A549 (cell line): ENCODE data around the gene CCDC73. TPM values are rescaled to one million over a fixed set of nuclear protein-coding genes. Genes with fewer than 3 reads are reported as not detected.
A peak's percentile ranks its signal among the peaks of the same experiment; 100 is the strongest.

Experiments used
- ATAC-seq, 2 experiments: fragments of 200-7000 bp in 1 of 2; fragments of >200 bp in 1 of 2; cut with Nextera tagmentation in 1 of 2; cut with Tn5 transposase in 1 of 2; 3 replicates each; pipeline versions ENCODE4 v1.8.0 to v1.9.1; 2018 to 2020; ENCODE audit warnings: mild to moderate bottlenecking in 1 of 2, moderate library complexity in 1 of 2
- CTCF ChIA-PET: fragments of 300-600 bp; sonication (Branson Sonifier 250); formaldehyde crosslinking; extraction: SDS; loops from one replicate; lab custom pipeline; 2021; ENCODE audit warnings: antibody characterized with exemption, inconsistent platforms; lab: Yijun Ruan, JAX
- POLR2A ChIA-PET: fragments of 350-600 bp; formaldehyde crosslinking; extraction: SDS; loops from one replicate; lab custom pipeline; 2021; ENCODE audit warnings: antibody characterized with exemption, inconsistent platforms; lab: Yijun Ruan, JAX
- DNase-seq, 2 experiments: peaks; one replicate each; pipeline versions ENCODE4 v3.0.0 to v3.0.0-alpha.2; 2011 to 2016; ENCODE audit warnings: low read depth in 1 of 2, low spot score in 1 of 2
- FAIRE-seq: peaks from 2 replicates; lab custom pipeline; 2011; peaks lifted over from hg19 to GRCh38; lab: Jason Lieb, UNC
- H3K27ac ChIP-seq, 2 experiments: fragments of >200 bp; sonication (Bioruptor Twin); formaldehyde crosslinking; 3 replicates each; pipeline ENCODE4 v1.5.1; 2016 to 2017
- H3K4me1 ChIP-seq: fragments of >200 bp; sonication (Bioruptor Twin); formaldehyde crosslinking; 3 replicates; pipeline ENCODE4 v1.6.1; 2016
- H3K4me2 ChIP-seq: fragments of >200 bp; sonication (Bioruptor Twin); formaldehyde crosslinking; 3 replicates; pipeline ENCODE4 v1.6.1; 2016
- H3K4me3 ChIP-seq: fragments of >200 bp; sonication (Bioruptor Twin); formaldehyde crosslinking; 3 replicates; pipeline ENCODE4 v1.5.1; 2016
- H3K9me3 ChIP-seq: fragments of >200 bp; sonication (Bioruptor Twin); formaldehyde crosslinking; 3 replicates; pipeline ENCODE4 v1.6.1; 2016
- BCL3 ChIP-seq: fragments of >200 bp; sonication (Bioruptor Twin); formaldehyde crosslinking; IDR thresholded peaks from 3 replicates; pipeline ENCODE4 v1.6.1; 2016
- CBX8 ChIP-seq: fragments of 200-600 bp; sonication (generic); IDR thresholded peaks from 2 replicates; pipeline ENCODE4 v1.6.1; 2016
- CEBPB ChIP-seq, 2 experiments: fragments of >200 bp in 1 of 2; sonication (Bioruptor Twin) in 1 of 2; formaldehyde crosslinking in 1 of 2; IDR thresholded peaks; 2 replicates each; pipeline ENCODE4 v1.6.1; 2012 to 2016
- E2F6 ChIP-seq: IDR thresholded peaks from 2 replicates; pipeline ENCODE4 v1.6.1; 2012; ENCODE audit warnings: low read depth, borderline replicate concordance
- EHF ChIP-seq: fragments of 250-450 bp; sonication (Bioruptor Pico); IDR thresholded peaks from 2 replicates; pipeline ENCODE4 v1.5.0; 2020; ENCODE audit warnings: mild to moderate bottlenecking
- EP300 ChIP-seq, 2 experiments: fragments of >200 bp; sonication (Bioruptor Twin); formaldehyde crosslinking; IDR thresholded peaks; 2 replicates in 1 of 2; 3 replicates in 1 of 2; pipeline ENCODE4 v1.6.1; 2016 to 2017
- FOSB ChIP-seq: fragments of 250-450 bp; sonication (Bioruptor Pico); IDR thresholded peaks from 2 replicates; pipeline ENCODE4 v1.5.0; 2020; ENCODE audit warnings: mild to moderate bottlenecking, moderate library complexity
- FOXS1 ChIP-seq: fragments of 250-450 bp; sonication (Bioruptor Pico); IDR thresholded peaks from 2 replicates; pipeline ENCODE4 v1.5.0; 2020; ENCODE audit warnings: mild to moderate bottlenecking, moderate library complexity
- HOXA7 ChIP-seq: fragments of 250-450 bp; sonication (Bioruptor Pico); IDR thresholded peaks from 2 replicates; pipeline ENCODE4 v1.5.0; 2020; ENCODE audit warnings: mild to moderate bottlenecking, moderate library complexity
- HOXB13 ChIP-seq: fragments of 250-450 bp; sonication (Bioruptor Pico); IDR thresholded peaks from 2 replicates; pipeline ENCODE4 v1.5.0; 2020; ENCODE audit warnings: low read depth, mild to moderate bottlenecking, moderate library complexity
- JUNB ChIP-seq: fragments of >200 bp; sonication (Bioruptor Twin); formaldehyde crosslinking; IDR thresholded peaks from 2 replicates; pipeline ENCODE4 v1.6.1; 2016
- KDM5A ChIP-seq: fragments of 200-600 bp; sonication (generic); IDR thresholded peaks from 2 replicates; pipeline ENCODE4 v1.6.1; 2016; ENCODE audit warnings: antibody characterized with exemption, mild to moderate bottlenecking
- MAFK ChIP-seq: fragments of 450-650 bp; IDR thresholded peaks from 2 replicates; pipeline ENCODE4 v1.6.1; 2014; ENCODE audit not compliant: partially characterized antibody
- MYC ChIP-seq: IDR thresholded peaks from 2 replicates; pipeline ENCODE4 v1.6.1; 2012; ENCODE audit warnings: mild to moderate bottlenecking, inconsistent platforms, low read length, improper control_type of control experiment, borderline replicate concordance
- NR3C1 ChIP-seq: fragments of >200 bp; sonication (Bioruptor Twin); formaldehyde crosslinking; IDR thresholded peaks from 3 replicates; pipeline ENCODE4 v1.6.1; 2017
- PBX3 ChIP-seq: IDR thresholded peaks from 2 replicates; pipeline ENCODE4 v1.6.1; 2012
- PHF8 ChIP-seq: fragments of 200-600 bp; sonication (generic); IDR thresholded peaks from 2 replicates; pipeline ENCODE4 v1.6.1; 2016; ENCODE audit warnings: low read depth, mild to moderate bottlenecking, antibody characterized with exemption, moderate library complexity, borderline replicate concordance
- RARB ChIP-seq: fragments of 250-450 bp; sonication (Bioruptor Pico); IDR thresholded peaks from 2 replicates; pipeline ENCODE4 v1.8.0; 2021; ENCODE audit warnings: mild to moderate bottlenecking, moderate library complexity
- RFX5 ChIP-seq: fragments of 450-650 bp; IDR thresholded peaks from 2 replicates; pipeline ENCODE4 v1.7.1; 2014; ENCODE audit warnings: antibody characterized with exemption, mild to moderate bottlenecking, moderate library complexity
- SREBF2 ChIP-seq: fragments of 450-650 bp; IDR thresholded peaks from 2 replicates; pipeline ENCODE4 v1.6.1; 2014; ENCODE audit warnings: mild to moderate bottlenecking, moderate library complexity
- ZC3H11A ChIP-seq: fragments of 450-650 bp; IDR thresholded peaks from 2 replicates; pipeline ENCODE4 v1.6.1; 2014; ENCODE audit warnings: antibody characterized with exemption, mild to moderate bottlenecking
- WGBS: methylation state at CpG from one replicate; pipeline ENCODE4 v1.1.6; 2017; ENCODE audit errors: missing lambda C conversion rate; 5-methylcytosine and 5-hydroxymethylcytosine counted together
- polyA plus RNA-seq, 4 experiments: library from polyadenylated mRNA; depleted of rRNA in 3 of 4; stranded (reverse); fragments of >200 nt; fragmentation: RNase III in 1 of 4; extraction: RNeasy Plus Mini Kit Qiagen cat#74134 plus additional on column Dnase treatment in 1 of 4; gene quantifications; 2 replicates in 3 of 4; 3 replicates in 1 of 4; pipeline ENCODE4 v1.2.3, GENCODE V29; 2011 to 2017

CCDC73 gene
- polyA plus RNA-seq, 2 of the 4 experiments (the other 2 are of a cell fraction) = 0.03 TPM; not detected in 1

GRCh38 chr11:32820497-32820896 is 26.0 kb upstream of the CCDC73 start:
- H3K27ac ChIP-seq = no peak overlapping the region
- no peaks in the 10 kb centered on the region for H3K9me3 ChIP-seq
- DNase-seq (no peak), ATAC-seq (no peak), FAIRE-seq (no peak)
- no peak overlapping the region for H3K4me2 ChIP-seq
- CTCF ChIA-PET = interaction anchor here (1.0 kb wide), 1 partner anchor 11 kb away, joined by 3 read pairs; no protein-coding TSS in a partner anchor
- no peak overlapping the region for H3K4me3 ChIP-seq
- no peaks in the 10 kb centered on the region; the same call in 2 of the 3 replicates for H3K4me1 ChIP-seq
- TF ChIP-seq MAFK = peak; percentile 19
- no peak for TF ChIP-seq PHF8
- TF ChIP-seq, all 56 proteins: peak for 1
- POLR2A ChIA-PET = no interaction called here

- ATAC-seq = no peak
- Histone ChIP-seq H3K4me2 (no peak overlapping the region), H3K27ac (no peak overlapping the region), H3K4me1 (no peaks in the 10 kb centered on the region; the same call in 2 of the 3 replicates), H3K4me3 (no peak overlapping the region), H3K9me3 (no peaks in the 10 kb centered on the region)
- FAIRE-seq = no peak
- peak; percentile 59 for TF ChIP-seq MAFK
- no peak for TF ChIP-seq CEBPB (IDR thresholded peaks at IDR 0.05)
- WGBS = 63% methylated on average over 2 of the region's 2 CpGs
- DNase-seq = no peak
- CTCF ChIA-PET = no interaction called here
- POLR2A ChIA-PET = no interaction called here
These were observed 24.7 kb upstream of the CCDC73 start for GRCh38 chr11:32819187-32819586.

GRCh38 chr11:32817852-32818183 is 23.4 kb upstream of the CCDC73 start:
- TF ChIP-seq HOXA7 (CRISPR knock-in tag) (no peak), PBX3 (no peak)
- ATAC-seq = no peak
- H3K27ac ChIP-seq = no peak overlapping the region

GRCh38 chr11:32817181-32817851 is 22.9 kb upstream of the CCDC73 start:
- DNase-seq (no peak), FAIRE-seq (no peak), ATAC-seq (peak in 1 of 2 experiments; percentile 39; a peak in 3 of 6 replicates)
- Histone ChIP-seq H3K4me1 (no peaks in the 10 kb centered on the region; the same call in 2 of the 3 replicates), H3K27ac (no peak overlapping the region), H3K4me3 (no peak overlapping the region), H3K9me3 (no peaks in the 10 kb centered on the region), H3K4me2 (no peak overlapping the region)
- TF ChIP-seq RFX5 (no peak), SREBF2 (no peak), EHF (CRISPR knock-in tag) (no peak), CEBPB (IDR thresholded peaks at IDR 0.05) (no peak), NR3C1 (no peak), HOXB13 (no peak), FOSB (CRISPR knock-in tag) (no peak), BCL3 (no peak), CBX8 (no peak), EP300 (IDR thresholded peaks at IDR 0.05) (no peak), MYC (no peak), JUNB (no peak), E2F6 (no peak), FOXS1 (CRISPR knock-in tag) (no peak), ZC3H11A (no peak), KDM5A (no peak), RARB (CRISPR knock-in tag) (no peak)
- CTCF ChIA-PET = interaction anchor here (1.1 kb wide), 1 partner anchor 21 kb away, joined by 3 read pairs; no protein-coding TSS in a partner anchor
- WGBS = 67% methylated on average over 4 of the region's 4 CpGs
- POLR2A ChIA-PET = no interaction called here

More at GRCh38 chr11:32817852-32818183, 23.4 kb upstream of the CCDC73 start:
- POLR2A ChIA-PET = no interaction called here
- H3K4me2 ChIP-seq = no peak overlapping the region
- no peaks in the 10 kb centered on the region for H3K9me3 ChIP-seq
- no peak for FAIRE-seq
- H3K4me3 ChIP-seq = no peak overlapping the region
- CTCF ChIA-PET = no interaction called here
- 79% methylated on average over 3 of the region's 3 CpGs for WGBS
- no peak for DNase-seq
- no peaks in the 10 kb centered on the region; the same call in 2 of the 3 replicates for H3K4me1 ChIP-seq
